NCI-H2029 (cell line): ENCODE data around the gene BCL2.
A peak's percentile ranks its signal among the peaks of the same experiment; 100 is the strongest.

Experiments
- DNase-seq: peaks from one replicate; lab custom pipeline; 2025; lab: John Stamatoyannopoulos, UW

Gene BCL2

DNA sequence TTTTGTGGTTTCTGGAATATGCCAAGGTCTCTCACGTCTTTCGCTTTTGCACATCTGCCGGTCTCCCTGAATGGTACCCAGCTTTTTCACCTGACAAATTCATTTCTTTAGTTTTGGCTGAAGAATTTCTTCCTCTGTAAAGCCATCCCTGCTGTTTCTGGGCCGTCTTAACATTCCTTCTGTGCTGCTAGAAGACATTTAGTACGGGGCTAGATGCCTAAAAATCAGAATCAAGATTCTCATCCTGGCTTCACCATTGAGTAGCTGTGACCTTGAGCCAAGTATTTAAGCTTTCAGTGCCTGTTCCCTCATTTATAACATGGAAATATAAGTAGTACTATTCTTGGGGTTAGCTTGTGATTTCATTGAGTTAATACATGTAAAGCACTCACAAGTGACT lies 6.4 kb upstream of the BCL2 start:
- DNase-seq: no peak

DNA sequence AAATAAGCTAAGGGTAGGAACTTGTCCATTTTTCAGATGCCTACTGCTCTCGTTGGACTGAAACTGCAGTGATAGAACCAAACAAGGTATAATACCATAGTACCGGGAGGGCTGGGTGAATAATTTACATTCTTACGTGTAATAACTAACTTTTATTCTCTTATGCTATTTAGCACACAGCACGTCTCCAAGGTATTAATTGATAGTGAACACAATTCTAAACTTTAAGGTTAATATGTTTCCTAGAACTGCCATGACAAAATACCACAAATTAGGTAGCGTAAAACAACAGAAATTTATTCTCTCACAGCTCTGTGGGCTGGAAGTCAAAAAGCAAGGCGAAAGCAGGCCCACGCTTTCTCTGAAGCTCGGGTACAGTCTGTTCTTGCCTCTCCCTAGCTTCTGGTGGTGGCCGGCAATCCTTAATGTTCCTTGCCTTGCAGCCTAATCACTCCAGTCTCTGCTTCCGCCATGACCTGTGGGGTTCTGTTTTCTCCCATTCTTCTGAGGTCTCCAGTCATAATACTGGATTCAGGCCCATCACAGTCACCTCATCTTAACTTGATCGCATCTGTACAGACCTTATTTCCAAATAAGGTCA lies 5.6 kb upstream of the BCL2 start:
- DNase-seq: no peak

DNA sequence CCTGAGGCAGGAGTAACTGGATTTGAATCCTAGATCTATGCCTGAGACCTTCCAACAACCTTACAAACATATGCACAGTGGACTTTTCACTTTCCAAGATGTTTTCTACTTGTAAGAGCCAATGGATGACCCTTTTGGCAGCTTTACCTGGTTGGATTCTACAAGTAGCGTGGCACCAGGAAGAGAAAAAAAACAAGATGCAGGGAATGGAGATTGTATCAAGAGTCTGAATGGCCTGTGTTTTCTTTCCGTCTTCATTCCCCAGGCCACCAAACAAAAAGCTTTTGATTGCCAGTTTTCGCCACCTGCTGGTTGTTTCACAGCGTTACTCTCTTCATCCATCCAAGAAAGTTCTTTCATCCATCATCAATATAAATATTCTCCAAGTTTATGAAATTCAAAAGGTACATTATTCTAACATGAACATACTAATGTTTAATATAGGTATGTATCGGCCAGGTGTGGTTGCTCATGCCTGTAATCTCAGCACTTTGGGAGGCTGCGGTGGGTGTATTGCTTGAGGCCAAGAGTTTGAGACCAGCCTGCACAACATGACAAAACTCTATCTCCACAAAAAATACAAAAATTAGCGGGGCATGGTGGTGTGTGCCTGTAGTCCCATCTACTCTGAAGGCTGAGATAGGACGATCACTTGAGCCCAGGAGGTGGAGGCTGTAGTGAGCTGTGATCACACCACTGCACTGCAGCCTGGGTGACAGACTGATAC lies 3.5 kb upstream of the BCL2 start:
- peak; percentile 42 for DNase-seq

DNA sequence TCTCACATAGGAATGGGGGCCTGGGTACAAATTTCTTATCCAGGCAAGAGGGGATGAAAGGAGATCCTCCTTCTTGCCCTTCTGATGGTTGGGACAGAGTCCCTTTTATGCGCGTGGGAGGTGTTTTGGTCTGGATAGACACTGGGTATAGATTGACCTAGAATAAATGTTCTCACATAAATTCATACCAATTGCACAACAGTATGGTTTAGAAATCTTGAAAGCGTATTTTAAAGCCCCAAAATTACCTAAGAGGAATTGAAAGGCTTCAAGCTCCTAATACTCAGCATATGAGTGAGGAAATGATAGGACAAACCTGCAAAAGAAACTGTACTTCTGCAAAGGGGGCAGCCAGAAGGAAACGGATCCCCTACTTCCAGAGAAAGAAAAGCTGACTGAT lies 2.6 kb upstream of the BCL2 start:
- no peak for DNase-seq

DNA sequence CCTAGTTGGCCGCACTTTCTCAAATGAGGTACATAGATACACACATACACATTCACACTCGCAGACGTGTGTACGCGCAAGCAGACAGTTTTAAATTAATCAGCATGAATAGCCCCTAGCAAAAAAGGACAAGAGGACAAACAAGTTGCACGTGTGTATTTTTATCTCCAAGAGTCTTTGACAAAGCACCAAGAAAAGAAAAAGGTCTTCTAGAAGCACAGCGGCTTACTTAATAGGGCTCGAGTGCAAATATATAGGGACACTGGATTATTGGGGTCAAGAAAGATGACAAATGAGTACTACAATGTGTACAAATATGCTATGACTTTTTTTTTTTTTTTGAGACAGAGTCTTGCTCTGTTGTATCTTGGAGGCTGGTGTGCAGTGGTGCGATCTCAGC lies 1.7 kb upstream of the BCL2 start:
- DNase-seq: no peak

DNA sequence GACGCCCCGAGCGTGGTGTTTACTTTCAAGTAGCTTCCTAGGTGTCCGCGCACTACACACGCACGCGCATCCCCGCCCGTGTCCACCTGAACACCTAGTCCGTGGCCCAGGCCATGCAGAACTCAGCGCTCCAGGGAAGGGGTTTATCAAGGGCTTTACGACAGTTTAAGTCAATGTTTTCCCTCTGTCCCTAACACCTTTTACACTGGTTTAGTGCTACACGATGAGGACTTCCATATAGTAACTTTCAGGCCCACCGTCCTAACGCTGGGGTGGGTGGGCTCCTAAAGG lies 1.4 kb upstream of the BCL2 start:
- no peak for DNase-seq

DNA sequence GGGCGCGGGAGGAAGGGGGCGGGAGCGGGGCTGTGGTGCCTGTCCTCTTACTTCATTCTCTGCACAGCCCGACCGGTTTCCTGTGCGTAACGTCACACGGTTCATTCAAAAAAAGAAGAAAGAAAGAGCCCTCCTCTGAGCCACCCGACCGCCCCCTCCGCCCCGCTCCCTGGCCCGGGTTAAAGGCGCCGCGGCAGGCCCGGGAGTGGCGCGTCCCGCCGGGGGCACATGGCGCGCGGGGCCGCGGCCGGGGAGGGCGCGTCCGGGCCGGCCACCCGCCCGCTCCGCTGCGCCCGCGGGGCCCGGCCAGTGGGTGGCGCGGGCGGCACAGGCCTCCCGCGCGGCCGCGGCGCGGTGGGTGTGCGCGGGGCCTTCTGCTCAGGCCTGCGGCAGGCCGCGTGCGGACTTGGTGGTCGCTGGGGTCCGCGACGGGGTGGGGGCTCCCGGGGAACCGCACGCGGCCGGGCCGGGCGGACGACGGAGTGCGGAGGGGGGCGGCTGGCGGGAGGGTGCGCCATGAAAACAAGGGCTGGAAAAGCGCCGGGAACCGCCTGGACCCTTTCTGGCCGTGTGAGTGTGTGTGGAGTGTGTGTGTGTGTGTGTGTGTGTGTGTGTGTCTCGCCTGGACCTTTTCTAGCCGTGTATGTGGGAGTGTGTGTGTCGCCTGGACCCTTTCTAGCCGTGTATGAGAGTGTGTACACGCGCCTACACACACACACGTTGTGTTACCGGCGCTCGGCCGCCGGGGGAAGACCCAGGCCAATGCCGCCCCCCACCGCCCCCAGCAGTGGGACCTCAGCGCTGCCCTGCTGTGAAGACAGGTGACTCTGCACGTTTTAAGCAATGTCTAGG lies 780 bp upstream of the BCL2 start:
- peak; percentile 54 for DNase-seq

DNA sequence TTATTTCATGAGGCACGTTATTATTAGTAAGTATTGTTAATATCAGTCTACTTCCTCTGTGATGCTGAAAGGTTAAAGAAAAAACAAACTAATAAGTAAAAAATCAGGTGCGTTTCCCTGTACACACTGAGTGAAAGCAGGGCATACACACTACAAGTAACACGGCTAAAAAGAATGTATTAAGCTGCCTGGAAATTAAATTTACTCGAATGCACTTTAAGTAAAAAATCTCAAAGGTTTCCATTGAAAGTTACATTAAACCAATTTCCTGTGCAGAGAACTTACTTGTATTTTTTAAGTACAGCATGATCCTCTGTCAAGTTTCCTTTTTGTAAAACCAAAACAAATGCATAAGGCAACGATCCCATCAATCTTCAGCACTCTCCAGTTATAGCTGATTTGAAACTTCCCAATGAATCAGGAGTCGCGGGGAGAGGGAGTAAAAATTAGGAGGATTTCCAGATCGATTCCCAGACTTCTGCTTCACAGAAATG lies 633 bp downstream of the BCL2 start:
- DNase-seq: no peak

DNA sequence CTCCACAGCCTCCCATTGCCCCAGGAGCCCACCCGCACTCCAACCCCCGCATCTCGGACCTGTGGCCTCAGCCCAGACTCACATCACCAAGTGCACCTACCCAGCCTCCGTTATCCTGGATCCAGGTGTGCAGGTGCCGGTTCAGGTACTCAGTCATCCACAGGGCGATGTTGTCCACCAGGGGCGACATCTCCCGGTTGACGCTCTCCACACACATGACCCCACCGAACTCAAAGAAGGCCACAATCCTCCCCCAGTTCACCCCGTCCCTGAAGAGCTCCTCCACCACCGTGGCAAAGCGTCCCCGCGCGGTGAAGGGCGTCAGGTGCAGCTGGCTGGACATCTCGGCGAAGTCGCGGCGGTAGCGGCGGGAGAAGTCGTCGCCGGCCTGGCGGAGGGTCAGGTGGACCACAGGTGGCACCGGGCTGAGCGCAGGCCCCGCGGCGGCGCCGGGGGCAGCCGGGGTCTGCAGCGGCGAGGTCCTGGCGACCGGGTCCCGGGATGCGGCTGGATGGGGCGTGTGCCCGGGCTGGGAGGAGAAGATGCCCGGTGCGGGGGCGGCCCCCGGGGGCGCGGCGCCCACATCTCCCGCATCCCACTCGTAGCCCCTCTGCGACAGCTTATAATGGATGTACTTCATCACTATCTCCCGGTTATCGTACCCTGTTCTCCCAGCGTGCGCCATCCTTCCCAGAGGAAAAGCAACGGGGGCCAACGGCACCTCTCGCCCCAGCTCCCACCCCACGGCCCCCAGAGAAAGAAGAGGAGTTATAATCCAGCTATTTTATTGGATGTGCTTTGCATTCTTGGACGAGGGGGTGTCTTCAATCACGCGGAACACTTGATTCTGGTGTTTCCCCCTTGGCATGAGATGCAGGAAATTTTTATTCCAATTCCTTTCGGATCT lies 1.3 kb downstream of the BCL2 start:
- peak; percentile 62 for DNase-seq

DNA sequence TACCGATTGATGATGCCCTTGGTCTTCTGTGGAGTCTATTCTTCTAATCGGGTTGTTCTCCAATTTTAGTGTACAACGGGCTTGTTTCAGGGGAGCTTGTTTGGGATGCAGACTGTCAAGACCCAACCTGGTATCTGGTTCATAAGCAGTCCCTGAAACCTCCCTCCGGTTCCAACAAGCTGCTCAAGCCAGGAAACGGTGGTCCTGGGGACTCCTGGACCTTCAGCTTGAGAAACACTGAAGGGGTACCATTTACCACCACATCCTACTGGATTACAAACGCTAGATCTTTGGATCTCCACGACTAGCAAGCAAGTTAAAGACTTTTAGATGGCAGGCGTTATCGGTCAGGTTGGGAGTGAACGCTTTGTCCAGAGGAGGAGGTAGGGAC lies 2.0 kb downstream of the BCL2 start:
- DNase-seq: no peak

DNA sequence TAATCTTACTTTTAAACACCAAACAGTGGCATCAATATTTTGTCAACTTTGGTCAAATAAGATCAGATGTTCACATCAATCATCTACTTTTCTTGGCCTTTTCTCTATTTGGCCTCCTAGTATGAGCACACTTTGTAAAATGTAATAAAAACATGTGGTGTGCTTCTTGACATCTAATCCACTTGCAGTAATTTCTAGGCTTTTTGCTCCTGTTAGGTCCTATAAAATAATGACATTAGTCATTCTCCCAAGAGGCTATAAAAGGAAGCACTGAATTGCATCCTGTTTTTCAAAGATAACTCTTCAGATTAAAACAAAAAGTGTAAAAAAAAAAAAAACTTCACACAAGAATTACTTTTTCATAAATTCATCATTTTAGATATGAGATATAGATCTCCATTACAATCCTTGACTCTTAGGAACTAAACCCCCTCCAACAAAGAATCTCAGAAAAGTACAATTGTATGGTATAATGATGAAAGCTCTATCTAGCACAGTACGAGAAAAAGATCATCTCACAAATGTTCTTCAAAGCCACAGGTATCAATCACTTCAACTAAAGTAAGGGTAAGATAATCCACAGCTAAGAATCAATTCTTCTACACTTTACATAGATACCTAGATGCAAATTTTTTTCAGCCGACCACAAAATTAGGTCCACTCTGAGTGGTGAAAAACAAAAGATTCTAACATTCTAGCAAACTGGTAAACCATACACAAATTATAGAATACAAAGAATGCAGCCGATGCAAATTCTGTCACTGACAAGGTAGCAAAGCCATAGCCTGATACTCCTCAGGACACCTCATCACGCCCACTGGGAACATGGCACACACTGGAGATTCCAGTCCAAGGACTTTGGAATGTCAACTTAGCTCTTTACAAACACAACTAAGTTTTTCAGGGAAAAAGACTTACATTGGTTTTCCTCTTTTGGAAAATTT lies 2.7 kb downstream of the BCL2 start:
- no peak for DNase-seq

DNA sequence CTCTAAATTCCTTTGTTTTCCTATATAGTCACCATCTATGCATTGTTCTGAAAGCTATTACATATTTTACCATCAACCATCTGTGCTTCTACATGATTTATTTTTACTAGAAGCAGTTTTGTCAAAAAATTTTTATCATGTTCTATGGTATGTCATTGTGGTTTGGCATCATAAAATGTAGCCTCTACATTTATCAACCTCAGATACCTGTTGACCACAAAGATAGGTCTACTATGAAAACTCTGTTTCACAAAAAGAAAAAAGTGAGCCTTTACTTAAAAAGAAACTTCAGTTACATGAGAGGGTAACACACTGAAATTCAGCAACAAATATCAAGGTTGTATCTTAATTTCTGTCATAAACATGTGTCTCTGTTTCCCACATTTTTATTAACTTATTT lies 3.7 kb downstream of the BCL2 start:
- no peak for DNase-seq

DNA sequence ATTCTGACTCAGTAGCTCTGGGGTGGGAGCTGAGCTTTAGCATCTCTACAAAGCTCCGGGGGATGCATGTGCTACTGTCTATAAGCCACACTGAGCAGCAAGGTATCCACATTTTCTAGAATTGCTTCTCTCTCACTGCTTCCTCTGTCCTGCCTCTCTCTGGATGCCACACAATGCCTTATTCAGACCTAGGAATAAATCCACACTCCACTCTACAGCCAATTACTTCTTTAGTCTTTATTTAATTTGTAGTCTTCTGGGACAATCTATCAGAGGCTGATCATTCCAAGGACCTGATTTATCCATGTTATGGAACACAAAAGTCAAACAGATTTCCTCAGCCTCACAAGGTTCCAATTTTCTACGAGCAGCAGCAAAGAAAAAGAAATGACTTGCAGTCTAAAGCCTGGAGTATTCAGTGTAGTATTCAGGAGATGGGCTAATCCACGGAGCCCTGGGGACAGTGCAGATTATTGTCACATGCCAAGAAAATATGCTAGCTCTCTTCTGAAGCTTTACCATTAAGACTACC lies 4.4 kb downstream of the BCL2 start:
- no peak for DNase-seq

DNA sequence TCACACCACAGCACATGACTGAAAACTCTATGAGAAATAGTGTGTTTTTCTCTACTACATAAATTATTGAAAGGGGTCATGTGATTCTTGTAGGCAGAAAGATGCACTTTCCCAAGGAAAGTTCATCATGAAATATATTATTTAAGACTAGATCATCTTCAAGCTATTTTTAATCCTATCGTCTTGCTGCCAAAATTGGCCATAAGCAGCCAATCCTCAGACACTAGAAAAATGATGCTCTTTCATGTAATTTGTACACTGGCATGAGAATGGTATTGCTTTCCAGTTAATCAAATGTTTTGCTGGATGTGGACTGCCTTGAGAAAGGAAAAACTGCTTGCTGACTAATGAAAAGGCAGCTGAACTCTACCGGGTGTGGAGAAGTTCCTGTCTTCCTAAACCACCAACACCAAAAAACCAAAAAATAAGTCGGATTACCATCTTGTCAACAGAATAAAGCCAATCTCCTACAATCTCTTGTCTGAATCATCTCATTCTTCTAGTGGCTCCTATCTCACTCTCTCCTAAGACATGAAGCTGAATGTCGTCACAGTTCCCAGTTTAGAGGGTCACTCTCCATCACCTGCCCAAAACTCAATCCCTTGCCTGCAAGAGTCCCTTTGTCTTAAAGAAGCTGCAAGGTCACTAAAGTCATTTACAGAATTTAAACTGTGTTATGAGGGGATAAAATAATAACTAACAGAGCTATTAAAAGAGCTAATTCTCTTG lies 5.3 kb downstream of the BCL2 start:
- no peak for DNase-seq

DNA sequence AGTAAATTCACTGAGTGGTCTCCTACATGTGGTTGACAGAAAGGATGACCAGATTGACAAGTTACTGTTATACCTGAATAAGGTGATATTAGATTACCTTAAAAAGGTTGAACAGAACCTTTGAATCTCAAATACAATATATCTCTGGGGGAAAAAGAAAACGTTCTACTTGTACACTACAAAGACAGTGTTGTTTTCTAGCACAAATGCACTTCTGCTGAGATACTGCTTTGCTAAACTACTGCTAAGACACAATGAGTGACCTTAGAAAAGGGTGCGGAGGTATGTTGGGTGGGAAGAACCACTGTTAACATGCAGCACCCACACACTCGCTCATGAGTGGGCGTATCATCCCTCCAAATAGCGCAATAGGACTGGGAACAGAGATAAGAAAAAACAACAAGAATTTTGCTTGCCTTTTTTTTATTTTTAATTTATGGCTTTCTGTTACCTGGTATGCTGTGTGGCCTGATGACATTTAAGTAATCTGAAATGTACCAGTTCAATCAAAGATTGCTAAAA lies 6.1 kb downstream of the BCL2 start:
- no peak for DNase-seq

DNA sequence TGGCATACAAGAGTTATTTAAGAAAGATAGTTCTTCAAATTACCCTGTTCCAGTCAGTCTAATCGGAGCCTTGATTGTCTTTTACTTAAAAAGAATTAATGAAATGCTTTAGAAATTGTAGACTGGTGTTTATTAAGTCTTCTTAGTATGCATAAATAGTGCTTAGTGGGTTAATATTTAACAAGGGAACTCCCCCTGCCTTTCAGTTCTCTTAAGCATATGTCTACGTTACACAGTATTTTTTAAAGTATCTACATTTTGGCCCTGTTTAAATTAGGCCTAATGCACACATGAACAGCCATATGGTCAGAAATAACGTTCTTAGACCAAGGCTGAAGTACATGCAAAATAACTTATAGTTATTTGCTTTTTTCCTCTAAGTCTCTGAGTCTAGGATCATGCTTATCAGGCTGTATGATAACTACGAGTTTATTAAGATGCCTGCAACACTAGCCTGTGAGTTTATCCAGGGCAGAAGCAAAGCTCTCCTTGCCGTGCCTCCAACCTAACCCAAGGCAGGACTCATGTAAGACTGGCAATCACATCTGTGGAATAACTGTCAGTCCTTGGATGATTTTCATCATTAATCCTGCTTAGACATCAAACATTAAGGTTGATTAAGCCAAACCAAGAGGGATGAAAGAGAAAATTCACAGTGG lies 6.7 kb downstream of the BCL2 start:
- no peak for DNase-seq

DNA sequence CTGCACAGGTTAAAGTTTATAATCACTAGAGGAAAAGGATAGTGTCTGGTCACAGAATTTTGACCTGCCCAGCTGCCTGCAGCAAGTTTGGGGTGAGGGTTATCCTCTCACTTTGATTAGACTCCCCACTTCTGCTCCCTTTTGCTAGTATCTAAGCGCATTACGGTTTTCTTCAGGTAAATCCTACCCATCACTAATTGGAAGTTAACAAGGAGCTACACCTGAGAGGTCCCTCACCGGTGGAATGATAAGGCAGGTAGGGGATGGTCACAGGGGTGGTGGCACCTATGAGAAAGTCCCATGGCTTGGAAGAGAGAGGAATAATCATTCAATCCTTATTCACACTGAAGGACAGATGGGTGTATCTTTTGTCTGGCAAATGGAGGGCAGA lies 7.6 kb downstream of the BCL2 start:
- no peak for DNase-seq

DNA sequence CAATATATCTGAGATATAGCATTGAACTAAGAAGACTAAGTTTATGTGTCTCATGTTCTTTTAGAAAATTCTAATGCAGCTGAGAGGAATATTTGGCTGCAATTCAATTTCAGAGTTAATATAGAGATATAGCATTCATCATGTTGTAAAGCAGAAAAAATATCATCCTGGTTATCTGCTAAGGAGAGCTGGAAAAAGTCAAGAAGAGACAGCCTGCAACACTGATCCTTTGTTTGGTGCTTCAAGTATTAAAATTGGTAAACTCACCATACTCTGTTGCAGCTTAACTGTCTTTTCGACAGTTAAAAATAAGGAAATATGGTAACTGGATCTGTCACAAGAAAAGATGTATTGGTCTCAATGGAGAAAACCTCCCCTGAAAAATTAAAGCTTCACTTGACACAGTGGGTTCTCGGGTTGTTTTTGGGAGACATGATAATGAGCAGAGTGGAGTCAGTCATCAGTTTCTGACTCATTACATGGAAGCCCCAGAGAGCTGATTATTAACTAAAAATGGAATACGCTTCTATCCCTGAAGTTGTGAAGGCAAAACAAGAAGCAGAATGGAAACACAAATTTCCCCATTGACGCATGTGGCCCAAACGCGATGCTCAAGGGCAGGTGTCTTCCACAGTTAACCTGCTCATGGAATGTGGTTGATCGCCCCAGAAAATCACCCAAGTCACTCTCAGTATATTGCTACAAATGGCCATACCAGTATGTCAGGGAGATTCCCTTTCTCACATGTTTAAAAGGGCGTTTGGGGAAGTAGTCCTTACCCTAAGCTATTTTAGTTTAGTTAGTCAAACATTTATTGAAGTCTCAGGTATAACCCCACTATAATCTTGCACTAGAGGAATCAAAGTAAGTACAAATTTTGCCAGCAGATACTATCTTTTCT lies 8.2 kb downstream of the BCL2 start:
- no peak for DNase-seq
